ENCODE results near the gene YDJC.
"Not testable (repeated sequence)": the region's sequence is repeated elsewhere in the genome, so short reads cannot be mapped to it uniquely, and the experiment has no call there.

Gene YDJC

DNA sequence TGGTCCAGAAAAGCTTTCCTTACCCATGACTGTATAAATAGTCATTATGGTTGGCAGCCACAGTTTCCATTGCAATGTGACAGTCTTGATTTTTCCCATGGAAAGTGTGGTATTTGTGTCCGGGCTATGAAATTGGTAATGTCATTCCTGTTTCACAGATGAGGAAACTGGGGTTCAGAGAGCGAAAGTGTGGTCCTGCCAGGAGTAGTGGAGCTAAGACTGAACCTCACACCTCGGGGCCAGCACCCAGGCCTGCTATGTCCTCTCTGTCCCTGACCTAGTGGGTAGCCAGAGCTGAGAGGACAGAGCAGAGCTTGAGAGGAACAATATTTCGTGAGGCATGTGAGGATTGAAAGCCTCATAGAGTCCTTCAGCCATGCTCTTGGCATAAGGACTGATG lies 1.2 kb upstream of the YDJC start:
- no peak for DNase-seq

DNA sequence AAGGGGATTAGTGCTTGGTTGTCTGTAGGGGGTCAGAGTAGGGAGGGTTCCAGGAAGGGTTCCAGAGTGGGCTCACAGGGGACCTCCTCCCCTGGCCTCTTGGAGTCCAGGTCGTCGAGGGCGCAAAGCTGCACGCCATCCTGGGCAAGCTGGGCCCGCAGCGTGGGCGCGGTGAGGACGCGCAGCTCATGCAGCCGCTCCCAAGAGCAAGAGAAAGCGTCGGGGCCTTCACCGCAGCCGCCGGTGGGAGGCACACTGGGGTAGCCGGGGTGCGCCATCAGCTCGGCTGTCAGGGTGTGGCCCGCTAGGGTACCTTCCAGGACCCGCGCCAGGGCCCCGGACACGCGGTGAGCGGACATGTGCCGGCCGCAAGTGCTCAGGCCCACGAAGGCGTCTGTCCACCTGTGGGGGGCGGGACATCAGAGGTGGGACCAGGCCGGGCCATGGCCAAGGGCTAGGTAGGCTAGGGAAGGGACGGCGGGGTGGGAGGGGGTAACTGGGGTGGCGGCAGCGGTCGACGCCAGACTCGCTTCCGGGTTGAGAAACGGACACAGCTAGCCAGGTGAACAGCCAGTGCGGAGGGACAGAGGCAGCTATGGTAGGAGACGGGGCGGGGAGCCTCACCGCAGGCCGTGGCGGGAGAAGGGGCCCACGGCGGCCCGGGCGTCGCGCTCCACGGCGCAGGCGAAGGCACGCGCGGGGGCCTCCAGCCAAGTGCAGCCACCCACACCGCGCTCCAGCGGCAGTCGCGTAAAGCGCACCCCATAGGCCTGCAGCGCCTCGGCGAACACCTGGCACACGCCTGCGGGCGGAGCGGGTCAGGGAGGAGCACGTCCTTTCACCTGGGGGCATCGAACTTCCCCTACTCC lies 1.2 kb downstream of the YDJC start:
- DNase-seq = no peak

DNA sequence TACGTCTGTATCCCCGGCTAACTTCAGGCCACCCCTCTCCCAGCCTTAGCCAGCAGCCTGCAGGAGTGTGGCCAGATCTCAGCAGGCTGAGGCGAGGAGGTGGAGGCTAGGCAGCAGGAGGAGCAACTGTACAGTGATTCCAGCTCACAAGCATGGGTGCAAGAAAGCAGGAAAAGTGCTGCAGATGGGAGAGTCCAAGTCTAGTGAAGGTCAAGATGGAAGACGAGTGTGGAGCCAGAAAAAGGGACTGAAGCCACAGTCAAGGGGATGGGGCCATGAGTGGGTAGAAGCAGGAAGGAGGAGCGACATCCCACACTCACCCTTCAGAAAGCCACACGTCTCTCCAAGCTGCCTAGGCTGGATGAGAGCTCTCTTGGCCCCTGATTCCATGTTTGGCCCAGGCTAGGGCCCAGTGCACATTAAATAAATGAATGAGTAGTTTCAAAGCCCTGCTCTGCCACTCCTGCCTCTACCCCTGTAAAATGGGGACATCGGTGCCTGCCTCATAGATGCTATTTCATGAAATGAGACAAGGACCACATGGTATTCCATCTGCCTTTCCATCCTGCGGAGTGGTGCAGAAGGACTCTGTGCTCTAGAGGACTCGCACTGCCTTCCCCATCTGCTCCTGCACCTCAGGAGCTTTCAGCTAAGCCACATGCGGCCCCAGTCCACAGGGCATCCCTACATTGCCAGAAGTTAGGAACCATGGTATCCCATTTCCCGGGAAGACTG lies 2.9 kb downstream of the YDJC start:
- DNase-seq = no peak

DNA sequence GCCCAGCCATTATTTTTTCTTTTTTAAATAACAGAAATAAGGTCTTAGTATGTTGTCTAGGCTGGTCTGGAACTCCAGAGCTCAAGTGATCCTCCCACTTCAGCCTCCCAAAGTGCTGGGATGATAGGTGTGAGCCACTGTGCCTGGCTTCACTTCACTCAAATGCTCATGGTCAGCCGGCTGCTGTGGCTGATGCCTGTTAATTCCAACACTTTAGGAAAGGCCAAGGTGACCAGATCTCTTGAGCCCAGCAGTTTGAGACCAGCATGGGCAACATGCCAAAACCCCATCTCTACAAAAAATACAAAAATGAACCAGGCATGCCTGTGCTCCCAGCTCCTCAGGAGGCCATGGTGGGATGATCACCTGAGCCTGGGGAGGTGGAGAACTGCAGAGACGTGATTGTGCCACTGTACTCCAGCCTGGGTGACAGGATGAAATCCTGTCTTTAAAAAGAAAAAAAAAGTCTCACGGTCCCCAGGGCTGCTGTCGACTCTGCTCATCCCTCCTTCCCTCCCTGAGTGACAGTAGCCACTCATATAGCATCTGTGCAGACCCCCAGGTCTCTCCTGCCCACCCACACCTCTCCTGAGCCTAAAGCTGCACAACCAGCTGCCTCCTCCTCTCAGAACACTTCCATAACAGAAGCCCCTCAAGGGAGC lies 3.6 kb downstream of the YDJC start:
- no peak for DNase-seq

DNA sequence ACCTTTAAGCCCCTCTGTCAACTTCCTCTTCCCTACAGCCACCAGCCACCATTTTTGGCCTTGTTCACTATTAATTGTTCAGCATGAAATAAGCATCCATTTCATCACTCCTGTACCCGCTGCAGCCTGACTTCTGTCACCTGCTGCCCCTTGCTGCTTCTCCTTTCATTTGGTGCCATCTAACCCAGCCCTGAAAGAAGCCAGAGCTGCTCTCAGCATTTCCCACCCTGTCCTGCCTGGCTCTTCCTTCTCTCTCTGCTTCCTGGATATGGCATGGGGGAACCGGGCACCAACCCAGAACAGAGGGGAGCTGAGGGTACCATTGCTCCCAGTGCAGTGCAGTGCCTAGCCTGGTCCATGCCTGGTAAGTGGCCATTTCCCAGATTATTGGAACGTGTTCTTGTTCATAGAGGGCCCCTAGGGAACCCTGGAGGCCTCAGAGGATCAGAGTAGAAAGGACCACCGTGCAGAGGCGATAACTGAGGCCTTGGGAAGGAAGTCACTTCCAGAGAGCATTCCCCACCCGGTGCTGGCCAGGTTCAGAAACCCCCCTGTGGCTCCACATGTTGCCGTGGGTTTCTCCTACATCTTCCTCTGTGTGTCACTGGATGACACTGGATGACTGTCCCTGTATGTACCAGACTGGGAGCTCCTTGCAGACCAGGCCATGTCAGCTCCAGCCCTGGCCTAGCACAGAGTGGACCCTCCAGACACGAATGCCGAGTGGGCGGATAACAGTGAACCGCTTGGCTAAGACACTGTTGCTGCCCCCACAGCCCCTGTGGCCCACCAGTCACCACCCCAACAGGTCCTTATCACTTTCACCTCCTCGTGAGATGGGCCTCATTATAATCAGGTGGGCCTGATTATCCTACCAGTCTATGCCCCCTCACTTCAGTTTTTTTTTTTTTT lies 4.7 kb downstream of the YDJC start:
- DNase-seq = no peak

DNA sequence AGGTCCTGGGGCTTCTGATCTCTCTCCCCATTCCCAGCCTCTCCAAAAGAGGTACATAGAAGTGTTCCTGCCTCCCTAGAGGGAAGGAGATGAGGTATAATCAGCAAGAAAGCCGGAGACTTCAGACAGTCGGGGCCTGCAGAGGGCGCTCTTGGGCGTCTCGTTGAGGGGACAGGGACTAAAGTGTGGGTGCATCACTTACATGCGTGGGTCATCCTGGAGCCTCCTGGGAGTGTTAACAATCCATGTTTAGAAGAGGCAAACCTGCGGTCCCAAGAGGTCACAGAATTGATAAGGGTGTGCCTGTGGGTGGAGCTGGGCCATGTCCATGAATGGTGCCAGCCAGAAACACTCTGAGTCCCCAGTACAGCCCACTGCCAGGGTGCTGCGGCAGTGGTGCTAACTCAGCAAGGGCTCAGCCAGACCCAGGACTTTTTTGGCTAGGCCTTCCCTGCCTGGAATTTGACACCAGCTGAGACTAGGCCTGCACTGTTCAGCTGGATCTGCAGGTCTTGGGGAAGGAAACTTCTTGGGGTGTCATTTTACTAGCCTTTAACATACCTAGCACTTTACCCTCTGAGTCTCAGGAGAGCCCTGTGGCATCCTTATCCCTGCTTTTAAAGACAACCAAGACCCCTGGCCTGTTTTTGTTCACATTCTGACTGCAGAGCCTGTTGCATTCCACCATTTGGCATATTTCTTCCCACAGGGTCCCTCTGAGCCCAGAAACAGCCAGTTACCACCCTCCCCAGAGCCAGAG lies 5.5 kb downstream of the YDJC start:
- DNase-seq = no peak

DNA sequence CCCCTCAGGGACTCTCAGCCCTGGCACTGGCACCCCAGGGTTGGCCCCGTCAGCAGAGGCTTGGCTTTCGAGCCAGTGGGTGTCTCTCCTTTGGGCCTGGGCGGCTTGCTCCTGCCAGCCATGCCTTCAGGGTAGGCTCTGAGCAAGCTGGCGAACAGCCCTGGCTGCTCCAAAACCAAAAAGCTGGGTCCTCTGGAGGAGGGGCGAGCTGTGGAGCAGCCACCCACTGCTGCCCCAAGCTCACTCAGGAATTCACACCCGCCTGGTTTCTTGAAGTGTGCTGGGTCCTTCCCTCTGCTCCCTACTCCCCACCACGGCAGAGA lies 6.2 kb downstream of the YDJC start:
- DNase-seq = no peak

DNA sequence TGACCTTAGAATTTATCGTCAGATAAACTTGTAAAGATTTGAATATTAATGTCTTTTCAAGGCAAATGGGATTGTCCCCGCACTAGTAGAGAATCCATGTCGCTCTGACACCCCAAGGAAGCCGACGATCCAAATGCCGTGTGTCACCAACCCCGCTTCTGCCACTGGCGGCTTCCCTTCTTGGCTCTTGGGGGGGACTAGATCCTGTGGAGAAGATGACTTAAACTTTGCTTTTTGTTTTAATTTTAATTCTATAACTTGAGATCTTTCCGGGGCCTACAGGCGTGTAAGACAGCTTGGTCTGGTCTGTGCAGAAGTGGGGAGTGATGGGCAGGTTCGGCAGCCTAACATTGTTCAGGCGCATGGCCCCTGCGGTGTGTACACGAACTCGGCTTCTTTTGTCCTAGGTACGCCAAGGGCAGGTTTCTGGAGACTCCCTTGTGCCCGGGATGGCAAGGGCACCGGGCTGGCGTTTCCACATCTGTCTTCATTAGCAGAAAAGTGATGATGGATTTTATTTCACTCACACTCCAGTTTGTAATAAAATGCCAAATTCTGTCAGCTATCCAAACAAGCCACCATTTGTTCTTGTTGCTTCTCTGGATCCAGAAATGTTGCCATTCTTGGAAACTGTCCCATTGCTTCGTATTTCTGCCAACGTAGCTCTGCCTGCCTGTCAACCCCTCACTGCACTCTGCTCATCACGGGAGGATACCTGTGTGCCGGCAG lies 6.7 kb downstream of the YDJC start:
- DNase-seq = no peak

DNA sequence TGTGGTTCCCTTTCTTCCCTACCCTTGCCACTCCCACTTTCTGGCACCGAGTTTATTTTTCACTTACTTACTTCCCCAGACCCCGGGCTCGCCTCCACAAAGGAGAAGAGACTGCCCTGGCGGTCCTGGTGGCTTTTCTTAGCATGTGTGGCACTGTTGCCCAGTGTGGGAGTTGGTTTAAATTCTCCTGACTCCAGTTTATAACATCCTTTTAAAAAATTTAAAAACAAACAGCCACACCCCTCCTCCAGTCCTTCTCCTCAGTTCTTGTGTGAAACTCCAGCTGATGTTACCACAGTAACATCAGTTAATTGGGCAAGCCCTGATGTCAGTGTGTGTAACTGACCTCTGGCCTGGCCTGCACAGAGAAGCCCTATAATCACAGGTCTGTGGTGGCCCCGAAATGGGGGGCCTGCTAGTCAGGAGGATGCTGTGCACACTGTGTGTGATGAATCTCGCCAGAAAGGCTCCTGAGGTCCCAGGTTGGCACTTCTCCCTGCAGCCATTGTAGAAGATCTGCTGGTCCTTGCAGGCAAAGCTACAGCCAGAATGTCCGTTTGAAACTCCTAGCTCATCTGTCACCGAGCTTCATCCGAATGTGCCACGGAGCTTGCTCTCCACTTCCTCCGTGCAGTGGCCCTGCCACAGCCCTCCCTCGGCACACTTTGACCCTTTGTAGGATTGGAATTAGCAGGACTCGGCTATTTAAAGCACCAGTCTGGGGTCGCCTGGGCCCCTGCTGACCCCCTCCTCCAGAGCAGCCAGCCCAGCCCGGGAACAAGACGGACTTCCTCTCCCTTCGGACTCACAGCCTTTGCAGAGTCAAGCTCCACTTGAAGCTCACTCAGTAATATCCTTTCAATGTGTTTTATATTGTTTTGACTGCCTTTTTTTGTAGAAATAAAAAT lies 7.6 kb downstream of the YDJC start:
- no peak for DNase-seq

DNA sequence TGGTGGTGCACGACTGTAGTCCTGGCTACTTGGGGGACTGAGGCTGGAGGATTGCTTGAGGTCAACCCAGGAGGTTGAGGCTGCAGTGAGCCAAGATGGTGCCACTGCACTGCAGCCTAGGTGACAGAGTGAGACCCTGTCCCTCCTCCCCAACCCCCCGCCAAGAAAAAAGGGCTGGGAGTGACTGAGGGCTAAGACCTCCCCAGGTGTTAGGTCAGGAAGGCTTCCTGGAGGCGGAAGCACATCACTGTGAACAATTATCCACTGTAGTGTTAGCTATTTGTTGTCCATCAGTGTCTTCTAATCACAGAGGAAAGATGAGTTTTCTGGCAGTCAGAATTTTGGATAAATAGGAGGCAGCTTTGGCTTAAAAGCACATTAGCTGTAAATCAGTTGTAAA lies 8.8 kb downstream of the YDJC start:
- DNase-seq = no peak

DNA sequence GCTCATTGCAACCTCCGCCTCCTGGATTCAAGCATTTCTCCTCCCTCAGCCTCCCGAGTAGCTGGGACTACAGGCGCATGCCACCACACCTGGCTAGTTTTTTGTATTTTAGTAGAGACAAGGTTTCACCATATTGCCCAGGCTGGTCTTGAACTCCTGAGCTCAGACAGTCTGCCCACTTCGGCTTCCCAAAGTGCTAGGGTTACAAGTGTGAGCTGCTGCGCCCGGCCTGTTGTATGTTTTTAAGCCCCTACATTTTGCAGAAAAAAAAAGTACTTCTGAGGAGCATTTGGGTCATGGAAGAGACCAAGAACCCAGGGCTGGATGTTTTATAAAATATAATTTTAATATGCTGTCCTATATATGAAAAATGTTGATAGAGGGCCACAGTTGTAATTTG lies 12.5 kb downstream of the YDJC start:
- not testable (repeated sequence) for DNase-seq

DNA sequence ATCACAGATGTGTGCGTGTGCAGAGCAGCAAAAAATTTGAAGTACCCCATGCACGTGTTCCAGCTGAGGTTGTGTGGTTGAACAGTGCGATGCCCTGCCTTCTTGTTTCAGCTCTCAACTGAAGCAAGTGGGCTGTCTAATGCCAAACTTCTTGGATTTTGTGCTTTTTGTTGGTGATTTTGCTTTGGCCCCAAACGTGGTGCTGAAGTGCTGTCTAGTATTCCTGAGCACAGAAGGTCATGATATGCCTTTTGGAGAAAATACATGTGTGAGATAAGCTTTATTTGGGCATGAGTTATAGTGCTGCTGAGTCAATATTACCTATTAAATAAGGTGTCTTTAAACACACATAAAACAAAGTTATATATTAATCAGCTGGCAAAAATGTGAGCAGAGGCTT lies 14.1 kb downstream of the YDJC start:
- no peak for DNase-seq

DNA sequence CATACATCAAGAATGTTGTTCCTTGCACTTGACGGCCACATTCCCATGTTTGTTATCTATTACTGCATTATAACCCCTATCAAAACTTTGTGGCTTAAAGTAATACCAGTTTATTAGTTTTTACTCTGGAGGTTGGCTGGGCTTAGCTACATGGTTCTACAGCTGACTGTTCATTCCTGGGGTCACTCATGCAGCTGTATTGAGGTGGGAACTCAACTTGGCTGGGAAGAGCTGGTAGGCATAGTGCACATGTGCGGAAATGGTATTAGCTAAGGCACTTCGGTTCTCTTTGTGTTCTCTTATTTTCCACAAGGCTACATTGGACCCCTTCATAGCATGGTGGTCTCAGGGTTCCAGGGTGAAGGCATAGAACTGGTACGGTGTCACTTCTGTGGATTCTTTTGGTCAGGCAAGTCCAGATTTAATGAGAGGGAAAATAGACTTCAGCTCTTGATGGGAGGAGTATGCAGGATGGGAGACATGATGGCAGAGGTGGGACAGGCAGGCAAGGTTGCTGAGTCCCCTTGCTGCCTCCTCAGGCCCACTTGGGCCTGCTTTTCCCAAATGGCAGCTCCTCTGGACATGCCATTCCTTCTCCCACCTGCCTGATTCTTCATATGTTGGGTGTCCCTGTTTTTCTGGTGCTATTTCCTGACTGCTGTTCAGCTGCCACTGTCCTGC lies 16.1 kb downstream of the YDJC start:
- DNase-seq = no peak

DNA sequence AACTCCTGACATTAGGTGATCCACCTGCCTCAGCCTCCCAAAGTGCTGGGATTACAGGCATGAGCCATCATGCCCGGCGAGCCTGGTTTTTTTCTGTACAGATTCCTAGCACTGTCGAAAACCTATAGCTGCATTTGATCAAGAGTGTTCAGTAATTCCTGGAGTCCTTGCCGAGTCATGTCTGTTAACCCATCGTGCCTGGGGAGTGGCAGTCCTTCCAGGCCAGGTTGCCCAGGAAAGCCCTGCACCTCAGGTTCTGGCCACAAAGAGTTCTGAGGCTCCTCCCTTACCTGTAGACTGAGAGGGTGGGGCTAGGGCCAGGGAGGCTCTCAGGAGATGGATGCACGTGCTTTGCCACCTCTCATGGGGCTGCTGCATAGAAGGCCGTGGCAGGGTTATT lies 17.0 kb downstream of the YDJC start:
- DNase-seq = no peak

DNA sequence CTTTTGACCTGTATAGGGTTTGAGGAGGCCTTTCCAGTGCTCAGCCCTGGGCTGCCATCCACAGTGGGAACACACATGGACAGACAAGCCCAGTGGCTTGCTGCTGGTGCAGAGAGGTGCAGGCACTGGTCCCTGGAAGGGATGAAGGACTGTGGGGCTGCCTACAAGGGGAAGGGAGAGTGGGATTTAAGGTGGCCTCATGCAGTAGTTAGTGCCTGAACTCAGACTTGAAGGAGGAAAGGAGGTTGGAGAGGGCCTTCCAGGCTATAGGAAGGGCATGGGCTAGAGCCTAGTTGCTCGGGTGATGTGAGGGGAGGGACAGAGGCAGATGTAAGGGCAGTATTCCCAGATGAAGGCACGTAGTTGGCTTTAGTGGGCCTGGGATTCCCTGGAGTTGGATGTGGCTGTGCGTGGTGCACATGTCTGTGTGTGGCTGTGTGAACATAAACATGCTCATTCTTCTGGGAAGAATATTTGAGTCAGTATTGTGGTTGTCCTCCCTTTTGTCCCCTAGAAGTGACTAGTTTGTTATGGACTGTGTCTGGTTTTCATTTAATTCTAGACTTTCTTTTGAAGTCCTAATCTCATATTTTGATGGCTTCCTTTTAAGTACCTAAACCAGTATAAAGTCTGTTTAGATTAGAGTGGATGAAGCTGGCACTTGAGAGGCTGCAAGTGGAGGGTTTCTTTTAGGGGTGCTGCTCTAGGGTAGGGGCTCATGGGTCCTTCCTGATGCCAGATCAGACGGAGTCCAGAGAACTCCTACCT lies 18.4 kb downstream of the YDJC start:
- no peak for DNase-seq

DNA sequence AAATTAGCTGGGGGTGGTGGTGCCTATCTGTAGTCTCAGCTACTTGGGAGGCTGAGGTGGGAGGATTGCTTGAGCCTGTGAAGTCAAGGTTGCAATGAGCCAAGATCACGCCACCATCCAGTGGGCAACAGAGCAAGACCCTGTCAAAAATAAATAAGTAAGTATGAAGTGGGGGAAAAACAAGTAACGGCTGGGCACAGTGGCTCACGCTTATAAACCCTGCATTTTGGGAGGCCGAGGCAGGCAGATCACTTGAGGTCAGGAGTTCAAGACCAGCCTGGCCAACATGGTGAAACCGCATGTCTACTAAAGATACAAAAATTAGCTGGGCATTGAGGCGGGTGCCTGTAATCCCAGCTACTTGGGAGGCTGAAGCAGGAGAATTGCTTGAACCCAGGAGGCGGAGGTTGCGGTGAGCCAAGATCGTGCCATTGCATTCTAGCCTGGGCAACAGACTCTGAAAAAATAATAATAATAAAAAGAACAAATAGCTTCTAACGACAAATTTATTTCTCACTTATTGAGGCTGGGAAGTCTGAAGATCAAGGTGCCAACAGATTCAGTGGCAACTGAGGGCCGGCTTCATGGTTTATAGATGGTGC lies 20.2 kb downstream of the YDJC start:
- DNase-seq = not testable (repeated sequence)

DNA sequence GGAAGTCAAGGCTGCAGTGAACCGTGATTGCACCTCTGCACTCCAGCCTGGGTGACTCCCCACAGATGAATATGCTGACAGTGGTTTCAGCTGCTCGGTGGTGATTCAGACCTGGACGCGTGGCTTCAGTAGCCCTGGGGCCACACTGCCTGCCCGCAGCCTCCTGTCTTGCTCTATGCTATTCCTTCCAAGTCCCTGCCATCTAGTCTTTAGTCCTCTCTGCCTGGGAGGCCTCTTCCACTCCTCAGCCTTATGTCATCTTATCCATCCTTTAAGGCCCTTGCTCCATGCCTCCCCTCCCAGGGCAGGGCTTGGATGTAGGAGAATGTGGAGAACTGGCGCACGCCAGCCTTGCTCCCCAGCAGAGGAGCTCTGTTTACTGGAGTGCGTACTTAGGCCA lies 23.0 kb downstream of the YDJC start:
- DNase-seq = no peak

DNA sequence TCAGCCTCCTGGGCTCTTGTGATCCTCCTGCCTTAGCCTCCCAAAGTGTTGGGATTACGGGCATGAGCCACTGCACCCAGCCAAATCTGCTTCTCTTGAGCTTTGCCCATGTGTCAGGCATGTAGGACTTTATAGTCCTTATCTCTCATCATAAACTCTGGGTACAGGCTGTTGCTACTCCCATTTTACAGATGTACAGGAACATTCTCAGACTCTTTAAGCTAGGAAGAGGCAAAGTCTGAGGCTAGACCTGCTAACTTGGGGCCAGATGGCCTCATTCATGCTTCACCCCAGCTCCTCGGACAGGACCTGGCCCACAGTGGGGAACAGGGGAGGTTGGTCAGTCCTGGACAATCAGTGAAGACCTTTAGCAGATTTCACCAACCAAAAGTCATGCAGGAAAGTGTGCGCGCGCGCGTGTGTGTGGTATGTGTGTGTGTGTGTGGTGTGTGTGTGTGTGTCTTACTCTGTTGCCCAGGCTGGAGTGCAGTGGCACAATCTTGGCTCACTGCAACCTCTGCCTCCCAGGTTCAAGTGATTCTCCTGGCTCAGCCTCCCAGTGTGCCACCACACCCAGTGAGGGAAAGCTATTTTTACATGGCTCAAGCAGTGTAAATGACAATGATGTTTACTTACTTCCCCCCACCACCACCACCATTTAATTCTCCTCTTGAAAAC lies 23.8 kb downstream of the YDJC start:
- DNase-seq = no peak

All from COR-L47 (cell line).